DOHH2 (cell line): Measurements from ENCODE around the gene ANGEL2.

ENCODE experiments used
- H3F3A ChIP-seq: fragments of 200-600 bp; sonication (generic), shearing (Covaris generic); 2 replicates; pipeline ENCODE4 v1.6.0; 2016; ENCODE audit warnings: antibody characterized with exemption, mild to moderate bottlenecking; ENCODE audit not compliant: control insufficient read depth, insufficient read depth
- H3K27ac ChIP-seq: fragments of 200-600 bp; sonication (generic); 2 replicates; pipeline ENCODE4 v1.5.1; 2014; ENCODE audit warnings: low read depth, mild to moderate bottlenecking, low read length, moderate library complexity
- H3K27me3 ChIP-seq: fragments of 200-600 bp; sonication (generic); 2 replicates; pipeline ENCODE4 v1.6.1; 2014; ENCODE audit warnings: mild to moderate bottlenecking, low read length, mixed read lengths; ENCODE audit not compliant: control insufficient read depth
- H3K36me3 ChIP-seq: fragments of 200-600 bp; sonication (generic); 2 replicates; pipeline ENCODE4 v1.6.1; 2014; ENCODE audit warnings: mild to moderate bottlenecking, low read length, moderate library complexity, mixed read lengths; ENCODE audit not compliant: control insufficient read depth
- H3K4me1 ChIP-seq: fragments of 200-600 bp; sonication (generic); 2 replicates; pipeline ENCODE4 v1.6.1; 2014; ENCODE audit warnings: mild to moderate bottlenecking, low read length, mixed read lengths; ENCODE audit not compliant: control insufficient read depth
- H3K4me2 ChIP-seq: fragments of 200-600 bp; sonication (generic); 2 replicates; pipeline ENCODE4 v1.6.0; 2014; ENCODE audit warnings: mild to moderate bottlenecking, low read length, moderate library complexity
- H3K4me3 ChIP-seq: fragments of 200-600 bp; sonication (generic); 2 replicates; pipeline ENCODE4 v1.5.1; 2014; ENCODE audit warnings: mild to moderate bottlenecking, low read length, mixed read lengths
- H3K79me2 ChIP-seq: fragments of 200-600 bp; sonication (generic); 2 replicates; pipeline ENCODE4 v1.6.1; 2014; ENCODE audit warnings: mild to moderate bottlenecking, low read length, mixed read lengths; ENCODE audit not compliant: control insufficient read depth
- H3K9me2 ChIP-seq: fragments of 200-600 bp; sonication (generic); replicated peaks from 2 replicates; pipeline ENCODE4 v1.6.1; 2014; ENCODE audit warnings: mild to moderate bottlenecking, low read length, mixed read lengths; ENCODE audit not compliant: control insufficient read depth
- H3K9me3 ChIP-seq: fragments of 200-600 bp; sonication (generic); 2 replicates; pipeline ENCODE4 v1.6.1; 2014; ENCODE audit warnings: antibody characterized with exemption, low read length, mixed read lengths; ENCODE audit not compliant: control insufficient read depth, insufficient read depth
- H4K20me1 ChIP-seq: fragments of 200-600 bp; sonication (generic); 2 replicates; pipeline ENCODE4 v1.6.0; 2014; ENCODE audit warnings: low read depth, mild to moderate bottlenecking, antibody characterized with exemption, low read length, moderate library complexity; ENCODE audit not compliant: control insufficient read depth, insufficient read depth
- CTCF ChIP-seq: fragments of 200-600 bp; sonication (generic); IDR thresholded peaks from one replicate; pipeline ENCODE4 v1.5.1; 2014; ENCODE audit warnings: antibody characterized with exemption, mild to moderate bottlenecking, low read depth, low read length; ENCODE audit not compliant: poor library complexity, severe bottlenecking
- EZH2phosphoT487 ChIP-seq: fragments of 200-600 bp; sonication (generic); IDR thresholded peaks from 2 replicates; pipeline ENCODE4 v1.6.1; 2017; ENCODE audit warnings: borderline replicate concordance, mild to moderate bottlenecking, antibody characterized with exemption, low read length, moderate library complexity, mixed read lengths

Gene ANGEL2

GRCh38 chr1:212986551-212986950 is 29.1 kb downstream of the ANGEL2 start:
- H3F3A ChIP-seq: peaks cover 12% of the 10 kb centered on the region
- H4K20me1 ChIP-seq: no peaks in the 10 kb centered on the region
- no peaks in the 10 kb centered on the region for H3K4me1 ChIP-seq
- H3K27me3 ChIP-seq: no peaks in the 10 kb centered on the region
- H3K9me2 ChIP-seq: no peaks in the 10 kb centered on the region
- H3K79me2 ChIP-seq: no peaks in the 10 kb centered on the region
- no peak overlapping the region for H3K27ac ChIP-seq
- H3K36me3 ChIP-seq: peaks cover 19% of the 10 kb centered on the region
- no peak overlapping the region for H3K4me3 ChIP-seq
- no peak for TF ChIP-seq EZH2phosphoT487
- no peak overlapping the region for H3K4me2 ChIP-seq
- H3K9me3 ChIP-seq: no peaks in the 10 kb centered on the region

- TF ChIP-seq CTCF (no peak), EZH2phosphoT487 (no peak)
- Histone ChIP-seq H3K36me3 (peaks cover 10% of the 10 kb centered on the region), H3K9me2 (no peaks in the 10 kb centered on the region), H3K4me2 (no peak overlapping the region), H3K79me2 (no peaks in the 10 kb centered on the region), H3F3A (peaks cover 5% of the 10 kb centered on the region; the same call in 1 of the 2 replicates), H3K4me1 (no peaks in the 10 kb centered on the region), H4K20me1 (no peaks in the 10 kb centered on the region), H3K4me3 (no peak overlapping the region), H3K27me3 (no peaks in the 10 kb centered on the region), H3K9me3 (no peaks in the 10 kb centered on the region), H3K27ac (no peak overlapping the region)
These were observed 31.0 kb downstream of the ANGEL2 start for GRCh38 chr1:212984522-212985291.

GRCh38 chr1:212983482-212983881 is 32.2 kb downstream of the ANGEL2 start:
- Histone ChIP-seq H3F3A (no peaks in the 10 kb centered on the region), H3K4me2 (no peak overlapping the region), H3K4me3 (no peak overlapping the region), H3K27ac (no peak overlapping the region), H3K27me3 (no peaks in the 10 kb centered on the region), H3K9me3 (no peaks in the 10 kb centered on the region), H3K4me1 (no peaks in the 10 kb centered on the region), H3K9me2 (no peaks in the 10 kb centered on the region), H3K36me3 (no peaks in the 10 kb centered on the region), H4K20me1 (no peaks in the 10 kb centered on the region), H3K79me2 (no peaks in the 10 kb centered on the region)
- no peak for TF ChIP-seq EZH2phosphoT487
- TF ChIP-seq CTCF: no peak

GRCh38 chr1:212982430-212983152 is 33.1 kb downstream of the ANGEL2 start:
- Histone ChIP-seq H4K20me1 (no peaks in the 10 kb centered on the region), H3K4me3 (no peak overlapping the region), H3K9me3 (no peaks in the 10 kb centered on the region), H3K27me3 (no peaks in the 10 kb centered on the region), H3F3A (no peaks in the 10 kb centered on the region), H3K4me1 (no peaks in the 10 kb centered on the region), H3K4me2 (no peak overlapping the region), H3K79me2 (no peaks in the 10 kb centered on the region), H3K27ac (no peak overlapping the region), H3K36me3 (no peaks in the 10 kb centered on the region), H3K9me2 (no peaks in the 10 kb centered on the region)
- TF ChIP-seq EZH2phosphoT487: no peak
- no peak for TF ChIP-seq CTCF
